Heart right ventricle (tissue), 16 donors: ENCODE data around the gene PLPP4. TPM values are rescaled to one million over a fixed set of nuclear protein-coding genes. Genes with fewer than 3 reads are reported as not detected.

Experiments
- ATAC-seq, 8 donors: fragments of 200-7000 bp; cut with Tn5 transposase; one replicate each; pipeline ENCODE4 v1.9.1; 2020; ENCODE audit warnings: mild to moderate bottlenecking in 8 of 8, moderate library complexity in 8 of 8, moderate number of reproducible peaks in 1 of 8
- DNase-seq, 2 donors: peaks; one replicate each; pipeline ENCODE4 v3.0.0-alpha.2; 2020
- H3K27ac ChIP-seq, 10 donors: fragments of 200-600 bp; sonication (generic) in 2 of 10; one replicate each; pipeline versions ENCODE4 v1.5.0 to v1.8.0; 2020 to 2022; ENCODE audit warnings: mild to moderate bottlenecking in 3 of 10
- H3K27me3 ChIP-seq, 7 donors: fragments of 200-600 bp; one replicate each; pipeline ENCODE4 v1.8.0; 2021 to 2022; ENCODE audit warnings: mild to moderate bottlenecking in 2 of 7
- H3K36me3 ChIP-seq, 9 donors: fragments of 200-600 bp; sonication (generic) in 1 of 9; one replicate each; pipeline versions ENCODE4 v1.5.0 to v1.8.0; 2020 to 2022; ENCODE audit warnings: mild to moderate bottlenecking in 2 of 9
- H3K4me1 ChIP-seq, 9 donors: fragments of 200-600 bp; sonication (generic) in 1 of 9; one replicate each; pipeline versions ENCODE4 v1.5.0 to v1.8.0; 2020 to 2022; ENCODE audit warnings: mild to moderate bottlenecking in 4 of 9
- H3K4me3 ChIP-seq, 10 donors: fragments of 200-600 bp; sonication (generic) in 2 of 10; one replicate each; pipeline versions ENCODE4 v1.5.0 to v1.8.0; 2020 to 2022; ENCODE audit warnings: mild to moderate bottlenecking in 7 of 10, moderate library complexity in 2 of 10
- H3K9me3 ChIP-seq, 11 donors: fragments of 200-600 bp in 10 of 11; sonication (generic) in 2 of 11; one replicate each; pipeline versions ENCODE4 v1.5.0 to v1.8.0; 2013 to 2022; ENCODE audit warnings: mild to moderate bottlenecking in 2 of 11, control low read depth in 1 of 11, moderate library complexity in 1 of 11
- CTCF ChIP-seq, 9 donors: fragments of 200-600 bp; sonication (generic) in 2 of 9; IDR thresholded peaks; one replicate each; pipeline versions ENCODE4 v1.5.0 to v1.8.0; 2021 to 2022; ENCODE audit warnings: antibody characterized with exemption in 9 of 9, mild to moderate bottlenecking in 5 of 9, moderate library complexity in 1 of 9
- WGBS, 2 donors: extraction: QIAGEN DNeasy Blood & Tissue Kit; methylation state at CpG; one replicate each; pipeline ENCODE4 v1.1.7; 2013; ENCODE audit warnings: inconsistent platforms in 1 of 2; 5-methylcytosine and 5-hydroxymethylcytosine counted together
- intact Hi-C, 10 donors: fragments of 100-400 bp; cut with DNase I; formaldehyde crosslinking; loops; one replicate each; pipeline versions ENCODE4 v1.11.1 to v1.14.2; 2022
- polyA plus RNA-seq, 2 donors: library from polyadenylated mRNA; stranded (reverse); fragments of 200-250 nt; gene quantifications; one replicate each; pipeline ENCODE4 v1.2.3, GENCODE V29; 2013
- total RNA-seq, 10 donors: library from RNA; stranded (reverse); fragmentation: NEBNext Ultra II Directional in 3 of 10; extraction: Animal tissue kit (Norgen Biotek cat#: 25700) in 3 of 10; gene quantifications; one replicate each; pipeline versions ENCODE4 v1.2.1 to v1.2.4, GENCODE V29; 2021 to 2023
- donor health status: Arrhythmogenic right ventricular cardiomyopathy.
- donor health status: ischemic (EF 13 %, LVEDD 7.1; RV severe dilation, severe dysfunction).
- donor health status: healthy with polysubstance abuse.
- donor health status: DM: no; HTN: yes; CAD: no.
- donor health status: DM: no; HTN: no; CAD: no.
- donor health status: ischemic (EF 25% LVEDD 6.9; RV normal size, moderate dysfunction).
- donor health status: ischemic (EF 25% LVEDD 5.7; RV mildly dilated, moderate dysfunction).
- donor health status: healthy.
- donor health status: DM: yes; HTN: yes; CAD: no.
- donor health status: Ischemic cardiomyopathy.
- donor health status: ischemic (EF 35%, LVEDD 5.7; RV mildly dilated, moderate dysfunction).
- donor health status: nonischemic (EF 11% LVEDD 7.7; RV severe dilation, severe dysfunction).
- donor health status: DM: yes; HTN: yes; CAD: no.
- donor health status: PGD.
- donor health status: ischemic (EF 29% LVEDD 5.4; RV normal size, mild dysfunction).
- donor health status: nonischemic (EF 23%, LVEDD 6.1; RV moderate dilation, normal function).

PLPP4 gene
- total and polyA plus RNA-seq, 12 donors = not detected

DNA sequence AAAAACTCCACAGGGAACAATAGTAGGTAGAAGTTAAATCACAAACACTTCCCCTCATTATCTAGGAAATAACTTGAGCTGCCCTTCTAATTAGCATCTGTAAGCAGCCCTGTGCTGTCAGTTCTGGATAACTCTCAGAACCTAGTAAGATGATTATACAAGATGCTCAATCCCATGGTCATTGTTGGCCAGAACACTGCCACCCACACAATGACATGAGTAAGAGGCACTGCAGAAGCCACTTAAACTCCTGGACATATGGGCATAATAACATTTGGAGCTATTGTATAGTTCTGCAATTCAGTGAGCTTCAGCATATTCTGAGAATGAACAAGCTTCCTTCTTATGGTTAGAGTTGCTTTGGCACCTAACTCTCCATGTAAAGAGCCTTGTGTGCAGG, 153.8 kb downstream of the PLPP4 start:
- no peak for ATAC-seq
- no peak for TF ChIP-seq CTCF (IDR thresholded peaks at IDR 0.05)
- H3K4me1 ChIP-seq = no peaks in the 10 kb centered on the region

DNA sequence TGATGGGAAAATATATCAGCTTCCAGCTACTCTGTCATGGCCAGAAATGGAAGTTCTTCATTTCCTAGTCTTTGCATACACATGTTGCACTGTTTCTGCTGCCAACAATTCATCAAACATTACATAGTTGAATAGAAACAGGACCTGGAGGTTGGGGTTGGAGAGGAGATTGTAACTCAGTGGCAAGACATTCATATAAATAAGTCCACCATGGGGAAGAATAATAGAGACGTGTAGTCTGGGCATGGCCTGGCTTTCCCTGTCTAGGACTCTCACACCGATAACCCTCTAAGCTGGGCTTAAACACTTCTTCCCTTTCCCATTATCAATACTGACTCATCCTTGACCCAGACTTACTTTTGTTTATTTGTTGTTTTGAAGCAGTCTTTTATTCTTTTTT, 155.7 kb downstream of the PLPP4 start:
- no peaks in the 10 kb centered on the region for H3K27me3 ChIP-seq
- intact Hi-C loops = no loop called here
- no peak overlapping the region for H3K4me3 ChIP-seq
- WGBS, 2 donors = 75 to 78% methylated on average over 2 of the region's 2 CpGs
- DNase-seq = no peak
- peaks cover 0 to 33% (median 15%) of the 10 kb centered on the region in 11 donors for H3K9me3 ChIP-seq
- no peaks in the 10 kb centered on the region for H3K36me3 ChIP-seq
- H3K27ac ChIP-seq = no peak overlapping the region
- no peaks in the 10 kb centered on the region for H3K4me1 ChIP-seq
- no peak for ATAC-seq
- TF ChIP-seq CTCF (IDR thresholded peaks at IDR 0.05) = no peak

More for the DNA sequence above, 153.8 kb downstream of the PLPP4 start:
- H3K4me3 ChIP-seq = no peak overlapping the region
- H3K27me3 ChIP-seq = peaks cover 0 to 3% (median 0%) of the 10 kb centered on the region in 7 donors
- DNase-seq = no peak
- no peak overlapping the region for H3K27ac ChIP-seq
- intact Hi-C loops = no loop called here
- no peaks in the 10 kb centered on the region for H3K36me3 ChIP-seq
- H3K9me3 ChIP-seq = peaks cover 0 to 15% (median 3%) of the 10 kb centered on the region in 11 donors

GRCh38 chr10:120613180-120613579, 156.2 kb downstream of the PLPP4 start:
- peaks cover 0 to 37% (median 15%) of the 10 kb centered on the region in 11 donors for H3K9me3 ChIP-seq
- no peak for TF ChIP-seq CTCF (IDR thresholded peaks at IDR 0.05)
- H3K4me1 ChIP-seq = no peaks in the 10 kb centered on the region
- H3K4me3 ChIP-seq = no peak overlapping the region
- intact Hi-C loops = no loop called here
- no peaks in the 10 kb centered on the region for H3K27me3 ChIP-seq
- 70 to 72% methylated on average over 3 of the region's 3 CpGs for WGBS, 2 donors
- no peak overlapping the region for H3K27ac ChIP-seq
- no peak for DNase-seq
- ATAC-seq = no peak
- H3K36me3 ChIP-seq = no peaks in the 10 kb centered on the region

DNA sequence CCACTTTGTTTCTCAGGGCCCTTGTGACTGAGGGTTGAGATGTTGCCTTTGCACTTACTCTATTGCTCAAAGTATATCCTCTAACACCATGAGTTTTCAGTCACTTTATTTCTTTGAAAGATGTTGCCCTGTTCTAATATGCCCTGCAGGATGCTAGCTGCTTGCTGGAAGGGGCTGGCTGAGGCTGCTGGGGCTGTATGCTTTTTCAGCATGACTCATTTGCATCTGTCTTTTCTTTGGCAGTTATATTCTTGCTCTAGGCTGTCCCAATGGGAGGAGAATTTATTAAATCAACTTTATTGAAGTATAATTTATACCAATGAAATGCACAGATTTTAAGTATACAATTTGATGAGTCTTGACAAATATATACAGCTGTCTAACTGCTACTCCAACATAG, 157.7 kb downstream of the PLPP4 start:
- Histone ChIP-seq H3K4me3 (no peak overlapping the region), H3K36me3 (no peaks in the 10 kb centered on the region), H3K27me3 (no peaks in the 10 kb centered on the region), H3K4me1 (no peaks in the 10 kb centered on the region), H3K9me3 (peaks cover 0 to 38% (median 15%) of the 10 kb centered on the region in 11 donors), H3K27ac (no peak overlapping the region)
- intact Hi-C loops = no loop called here
- no peak for ATAC-seq
- DNase-seq = no peak
- TF ChIP-seq CTCF (IDR thresholded peaks at IDR 0.05) = no peak
